HG03280 (cell line): ENCODE results near the gene OR10V1.
A peak's percentile ranks its signal among the peaks of the same experiment; 100 is the strongest.

Source experiments
- ATAC-seq: cut with Tn5 transposase; IDR thresholded peaks from one replicate; pipeline ENCODE4 v1.9.1; 2021; ENCODE audit warnings: mild to moderate bottlenecking, moderate library complexity; ENCODE audit not compliant: unreplicated experiment

Gene OR10V1

GRCh38 chr11:59713745-59714144 is at the start of gene OR10V1:
Gene OR10V1 (minus strand): TSS chr11:59713845. CDS start chr11:59713845, 0 bp downstream.
- no peak for ATAC-seq

GRCh38 chr11:59761993-59762392 is 48.3 kb upstream of the OR10V1 start:
- no peak for ATAC-seq

- no peak for ATAC-seq
Observed at GRCh38 chr11:59760771-59761170, 47.1 kb upstream of the OR10V1 start.

GRCh38 chr11:59759900-59760299 is 46.3 kb upstream of the OR10V1 start:
- ATAC-seq, result no peak

- ATAC-seq, result no peak
Observed at GRCh38 chr11:59758401-59759037, 44.9 kb upstream of the OR10V1 start.

GRCh38 chr11:59756845-59757244 is 43.2 kb upstream of the OR10V1 start:
- no peak for ATAC-seq

- no peak for ATAC-seq
Observed at GRCh38 chr11:59756558-59756840, 42.9 kb upstream of the OR10V1 start.

- ATAC-seq, result no peak
Observed at GRCh38 chr11:59755701-59756557, 42.3 kb upstream of the OR10V1 start.

- peak; percentile 71 for ATAC-seq
Observed at GRCh38 chr11:59754859-59755700, 41.4 kb upstream of the OR10V1 start, which contains the start of gene STX3. Gene STX3 (plus strand): TSS chr11:59755376. CDS start chr11:59755606, 230 bp downstream.

GRCh38 chr11:59754494-59754858 is 40.8 kb upstream of the OR10V1 start:
- no peak for ATAC-seq

GRCh38 chr11:59753650-59754493 is 40.2 kb upstream of the OR10V1 start:
- ATAC-seq, result peak; percentile 81

GRCh38 chr11:59746111-59746510 is 32.5 kb upstream of the OR10V1 start:
- no peak for ATAC-seq

- ATAC-seq, result no peak
Observed at GRCh38 chr11:59730896-59731565, 17.4 kb upstream of the OR10V1 start.

GRCh38 chr11:59729834-59730233 is 16.2 kb upstream of the OR10V1 start:
- no peak for ATAC-seq

GRCh38 chr11:59728913-59729312 is 15.3 kb upstream of the OR10V1 start:
- ATAC-seq, result no peak

- no peak for ATAC-seq
Observed at GRCh38 chr11:59728154-59728553, 14.5 kb upstream of the OR10V1 start.

GRCh38 chr11:59727426-59727825 is 13.8 kb upstream of the OR10V1 start:
- no peak for ATAC-seq

- no peak for ATAC-seq
Observed at GRCh38 chr11:59724066-59724465, 10.4 kb upstream of the OR10V1 start.

GRCh38 chr11:59719556-59719955 is 5.9 kb upstream of the OR10V1 start:
- ATAC-seq, result no peak

GRCh38 chr11:59716051-59716450 is 2.4 kb upstream of the OR10V1 start:
- ATAC-seq, result no peak
